ENCODE results near the gene PAQR8. TPM values are rescaled to one million over a fixed set of nuclear protein-coding genes. Genes with fewer than 3 reads are reported as not detected.

Gene PAQR8
- total and polyA plus RNA-seq, 7 donors: 0.39 to 1.3 (median 0.68) TPM

DNA sequence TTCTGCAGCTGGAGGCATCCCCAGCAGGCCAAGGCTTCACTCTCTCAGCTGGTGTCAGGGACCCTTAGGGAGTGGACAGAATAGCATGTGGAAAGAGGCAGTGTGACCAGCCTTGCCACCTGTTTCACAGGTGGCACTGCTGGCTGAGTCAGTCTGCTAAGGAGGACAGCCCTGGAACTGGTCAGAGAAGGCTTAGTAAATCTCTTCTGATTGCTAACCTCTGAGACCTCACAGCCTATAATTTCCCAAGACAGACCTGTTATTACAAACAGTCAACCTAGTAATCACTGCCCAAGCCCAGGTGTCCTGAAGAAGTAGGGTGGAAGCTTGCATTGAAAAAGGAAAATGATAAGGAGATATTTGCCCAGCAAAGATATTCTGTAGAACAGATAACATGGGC, 26.4 kb upstream of the PAQR8 start:
- H3K4me3 ChIP-seq: no peak overlapping the region
- DNase-seq (no peak), ATAC-seq (no peak)
- intact Hi-C loops (cut with DNase I): no loop called here
- H3K27me3 ChIP-seq (ENCODE audit: insufficient read depth in 3 of 3, low read length in 2 of 3): peaks cover 0 to 2% (median 0%) of the 10 kb centered on the region in 3 donors
- no peaks in the 10 kb centered on the region for H3K4me1 ChIP-seq
- TF ChIP-seq, protein P1, sequence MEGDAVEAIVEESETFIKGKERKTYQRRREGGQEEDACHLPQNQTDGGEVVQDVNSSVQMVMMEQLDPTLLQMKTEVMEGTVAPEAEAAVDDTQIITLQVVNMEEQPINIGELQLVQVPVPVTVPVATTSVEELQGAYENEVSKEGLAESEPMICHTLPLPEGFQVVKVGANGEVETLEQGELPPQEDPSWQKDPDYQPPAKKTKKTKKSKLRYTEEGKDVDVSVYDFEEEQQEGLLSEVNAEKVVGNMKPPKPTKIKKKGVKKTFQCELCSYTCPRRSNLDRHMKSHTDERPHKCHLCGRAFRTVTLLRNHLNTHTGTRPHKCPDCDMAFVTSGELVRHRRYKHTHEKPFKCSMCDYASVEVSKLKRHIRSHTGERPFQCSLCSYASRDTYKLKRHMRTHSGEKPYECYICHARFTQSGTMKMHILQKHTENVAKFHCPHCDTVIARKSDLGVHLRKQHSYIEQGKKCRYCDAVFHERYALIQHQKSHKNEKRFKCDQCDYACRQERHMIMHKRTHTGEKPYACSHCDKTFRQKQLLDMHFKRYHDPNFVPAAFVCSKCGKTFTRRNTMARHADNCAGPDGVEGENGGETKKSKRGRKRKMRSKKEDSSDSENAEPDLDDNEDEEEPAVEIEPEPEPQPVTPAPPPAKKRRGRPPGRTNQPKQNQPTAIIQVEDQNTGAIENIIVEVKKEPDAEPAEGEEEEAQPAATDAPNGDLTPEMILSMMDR (IDR thresholded peaks at IDR 0.05): no peak
- no peaks in the 10 kb centered on the region for H3K36me3 ChIP-seq (ENCODE audit: insufficient read depth in 1 of 2, low read depth in 1 of 2)
- H3K9me3 ChIP-seq: no peaks in the 10 kb centered on the region
- H3K27ac ChIP-seq: no peak overlapping the region

DNA sequence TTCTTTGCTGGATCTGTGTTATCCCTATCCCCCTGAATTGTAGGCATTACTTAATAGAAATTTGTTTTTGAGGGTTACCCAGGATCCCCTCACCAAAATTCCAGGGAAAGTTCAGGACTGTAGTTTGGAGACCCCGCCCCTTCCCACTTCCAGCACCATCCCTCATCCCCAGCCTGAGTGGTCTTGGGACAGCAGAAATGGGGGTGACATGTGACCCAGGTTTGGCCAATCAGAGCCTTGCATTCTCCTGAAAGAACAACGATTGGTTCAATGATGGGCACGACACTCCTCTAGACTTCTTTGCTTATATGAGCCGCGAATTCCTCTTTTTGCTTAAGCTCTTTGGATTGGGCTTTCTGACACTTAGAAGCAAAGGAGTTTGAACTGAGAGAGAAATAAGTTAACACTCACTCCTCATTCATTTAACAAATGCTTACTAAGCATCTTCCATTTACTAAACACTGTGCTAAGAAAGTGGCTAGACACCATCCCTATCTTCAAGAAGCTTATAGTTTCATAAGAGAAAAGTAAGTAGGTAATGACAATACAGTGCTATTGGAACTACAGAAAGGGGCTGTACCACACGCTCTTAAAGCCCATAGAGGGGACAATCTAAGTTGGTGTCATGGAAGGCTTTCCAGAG, 24.9 kb upstream of the PAQR8 start:
- intact Hi-C loops (cut with DNase I): no loop called here
- no peaks in the 10 kb centered on the region for H3K4me1 ChIP-seq
- H3K36me3 ChIP-seq (ENCODE audit: insufficient read depth in 1 of 2, low read depth in 1 of 2): no peaks in the 10 kb centered on the region
- no peak overlapping the region for H3K4me3 ChIP-seq
- no peaks in the 10 kb centered on the region for H3K9me3 ChIP-seq
- ATAC-seq (no peak), DNase-seq (no peak)
- 93 to 94% (median 94%) methylated on average over 6 of the region's 6 CpGs for WGBS, 3 donors
- H3K27me3 ChIP-seq (ENCODE audit: insufficient read depth in 3 of 3, low read length in 2 of 3): peaks cover 0 to 2% (median 0%) of the 10 kb centered on the region in 3 donors
- H3K27ac ChIP-seq: no peak overlapping the region
- TF ChIP-seq, protein P1 (IDR thresholded peaks at IDR 0.05): no peak

DNA sequence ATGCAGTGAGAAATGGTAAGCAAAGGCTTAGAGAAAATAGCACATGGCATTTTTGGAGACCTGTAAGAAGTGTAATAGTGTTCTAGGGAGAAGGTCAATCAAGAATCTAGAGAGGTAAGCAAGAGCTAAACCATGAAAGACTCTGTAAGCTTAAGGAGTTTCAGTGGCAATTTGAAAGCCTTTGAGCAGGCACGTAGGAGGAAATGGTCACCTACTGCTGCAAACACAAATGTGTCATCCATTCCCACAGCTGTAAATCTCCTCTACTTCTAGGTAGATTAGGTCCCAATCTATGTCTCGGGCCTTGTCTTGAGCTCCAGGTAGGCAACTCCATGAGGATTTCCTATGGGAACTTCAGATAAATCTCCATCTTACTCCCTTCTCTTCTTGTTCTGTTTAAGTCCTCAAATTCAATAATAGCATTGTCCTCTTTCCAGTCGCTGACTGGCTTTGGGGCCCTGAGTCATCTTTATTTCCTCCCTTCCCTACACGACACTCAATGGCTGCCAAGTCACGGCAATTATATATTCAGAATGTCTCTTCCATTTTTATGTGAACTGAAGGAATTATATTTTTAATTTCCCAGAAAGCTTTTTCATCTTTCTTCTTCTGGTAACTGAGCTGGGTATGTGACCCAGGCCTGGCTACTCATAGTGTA, 24.2 kb upstream of the PAQR8 start:
- DNase-seq (no peak), ATAC-seq (no peak)
- Histone ChIP-seq H3K4me3 (no peak overlapping the region), H3K4me1 (no peaks in the 10 kb centered on the region), H3K27ac (no peak overlapping the region), H3K36me3 (ENCODE audit: insufficient read depth in 1 of 2, low read depth in 1 of 2) (no peaks in the 10 kb centered on the region), H3K9me3 (no peaks in the 10 kb centered on the region), H3K27me3 (ENCODE audit: insufficient read depth in 3 of 3, low read length in 2 of 3) (peaks cover 0 to 2% (median 0%) of the 10 kb centered on the region in 3 donors)
- TF ChIP-seq, protein P1 (IDR thresholded peaks at IDR 0.05): no peak
- WGBS, 3 donors: 55 to 62% (median 58%) methylated on average over 5 of the region's 5 CpGs
- intact Hi-C loops (cut with DNase I): no loop called here

DNA sequence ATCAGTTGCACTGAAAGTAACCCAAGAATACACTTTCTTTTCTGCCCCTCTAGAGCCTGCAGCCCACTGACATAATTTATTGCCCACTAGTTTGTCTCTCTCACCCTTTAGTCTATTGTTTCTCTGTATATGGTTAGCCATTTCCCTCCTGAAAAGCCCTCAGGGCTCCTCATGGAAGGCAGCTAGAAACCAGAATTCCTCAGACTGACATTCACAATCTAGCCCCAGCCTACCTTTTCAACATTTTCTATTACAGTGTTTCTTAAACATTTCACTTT, 21.4 kb upstream of the PAQR8 start:
- intact Hi-C loops (cut with DNase I): no loop called here
- DNase-seq: no peak
- Histone ChIP-seq H3K36me3 (ENCODE audit: insufficient read depth in 1 of 2, low read depth in 1 of 2) (no peaks in the 10 kb centered on the region), H3K27ac (no peak overlapping the region), H3K27me3 (ENCODE audit: insufficient read depth in 3 of 3, low read length in 2 of 3) (peaks cover 0 to 2% (median 0%) of the 10 kb centered on the region in 3 donors), H3K9me3 (no peaks in the 10 kb centered on the region), H3K4me3 (no peak overlapping the region), H3K4me1 (no peaks in the 10 kb centered on the region)
- TF ChIP-seq, protein P1 (IDR thresholded peaks at IDR 0.05): no peak
- no peak for ATAC-seq
